H1 (cell line): ENCODE measurements around the gene C3orf80. TPM values are rescaled to one million over a fixed set of nuclear protein-coding genes. Genes with fewer than 3 reads are reported as not detected.

Source experiments
- CTCF ChIA-PET: fragments of 300-600 bp; sonication (Branson Sonifier 250); formaldehyde crosslinking; loops from one replicate; lab custom pipeline; 2021; ENCODE audit not compliant: partially characterized antibody; lab: Charles Lee
- POLR2A ChIA-PET: fragments of 300-600 bp; sonication (Branson Sonifier 250); formaldehyde crosslinking; loops from one replicate; lab custom pipeline; 2021; ENCODE audit warnings: inconsistent platforms; ENCODE audit not compliant: partially characterized antibody; lab: Charles Lee
- DNase-seq, 2 experiments: peaks; one replicate each; pipeline versions ENCODE4 v3.0.0 to v3.0.0-alpha.2; 2010 to 2022; ENCODE audit warnings: low spot score in 2 of 2, low read depth in 1 of 2, mixed read lengths in 1 of 2
- FAIRE-seq: peaks from 2 replicates; lab custom pipeline; 2011; peaks lifted over from hg19 to GRCh38; lab: Jason Lieb, UNC
- H2AFZ ChIP-seq: 2 replicates; pipeline ENCODE4 v1.8.1; 2012; ENCODE audit warnings: low read length, inconsistent platforms
- H2AK5ac ChIP-seq: 2 replicates; pipeline ENCODE4 v1.6.1; 2013; ENCODE audit warnings: low read depth, low read length
- H2BK120ac ChIP-seq: replicated peaks from 2 replicates; pipeline ENCODE3; 2013; ENCODE audit warnings: low read depth, low read length, inconsistent platforms
- H2BK12ac ChIP-seq: 2 replicates; pipeline ENCODE4 v1.6.1; 2013; ENCODE audit warnings: low read depth, low read length
- H2BK15ac ChIP-seq: 2 replicates; pipeline ENCODE4 v1.6.1; 2013; ENCODE audit warnings: low read length
- H2BK20ac ChIP-seq: 2 replicates; pipeline ENCODE4 v1.6.1; 2013; ENCODE audit warnings: low read length
- H2BK5ac ChIP-seq: 2 replicates; pipeline ENCODE4 v1.6.1; 2013; ENCODE audit warnings: low read depth, low read length
- H3K14ac ChIP-seq: 2 replicates; pipeline ENCODE4 v1.6.1; 2013; ENCODE audit warnings: inconsistent platforms; ENCODE audit not compliant: insufficient read length
- H3K18ac ChIP-seq: 2 replicates; pipeline ENCODE4 v1.6.1; 2013; ENCODE audit warnings: low read length; ENCODE audit errors: extremely low read depth
- H3K23ac ChIP-seq: 2 replicates; pipeline ENCODE4 v1.6.1; 2013; ENCODE audit warnings: inconsistent platforms; ENCODE audit not compliant: insufficient read length
- H3K23me2 ChIP-seq: 2 replicates; pipeline ENCODE4 v1.6.1; 2013; ENCODE audit warnings: low read depth, low read length
- H3K27ac ChIP-seq: 2 replicates; pipeline ENCODE4 v1.6.1; 2011; ENCODE audit warnings: low read depth, low read length, inconsistent platforms
- H3K27me3 ChIP-seq, 4 experiments: replicated peaks in 1 of 4; 1 replicate in 1 of 4; 2 replicates in 3 of 4; pipeline versions ENCODE4 v1.6.1 to v1.8.1; 2011 to 2013; ENCODE audit warnings: low read length in 3 of 4, mild to moderate bottlenecking in 3 of 4, inconsistent platforms in 2 of 4, mixed read lengths in 2 of 4, moderate library complexity in 1 of 4; ENCODE audit not compliant: control insufficient read depth in 3 of 4, insufficient read depth in 3 of 4; ENCODE audit errors: extremely low read depth in 1 of 4
- H3K36me3 ChIP-seq, 4 experiments: 2 replicates each; pipeline versions ENCODE4 v1.6.1 to v1.8.1; 2011 to 2013; ENCODE audit warnings: mild to moderate bottlenecking in 4 of 4, low read length in 3 of 4, moderate library complexity in 2 of 4, control low read depth in 1 of 4, inconsistent platforms in 1 of 4; ENCODE audit not compliant: insufficient read depth in 4 of 4, control insufficient read depth in 2 of 4
- H3K4ac ChIP-seq: replicated peaks from 2 replicates; pipeline ENCODE3; 2013; ENCODE audit warnings: low read length, low read depth, mixed read lengths, inconsistent platforms; ENCODE audit not compliant: insufficient read length
- H3K4me1 ChIP-seq, 4 experiments: replicated peaks in 1 of 4; 1 replicate in 1 of 4; 2 replicates in 3 of 4; pipeline versions ENCODE4 v1.6.1 to v1.8.1; 2011 to 2013; ENCODE audit warnings: low read length in 3 of 4, inconsistent platforms in 2 of 4, mixed read lengths in 1 of 4; ENCODE audit not compliant: insufficient read depth in 4 of 4, control insufficient read depth in 3 of 4
- H3K4me2 ChIP-seq, 2 experiments: 2 replicates each; pipeline versions ENCODE4 v1.6.1 to v1.8.1; 2011 to 2013; ENCODE audit warnings: low read depth in 2 of 2, low read length in 2 of 2, control low read depth in 1 of 2, inconsistent platforms in 1 of 2, mild to moderate bottlenecking in 1 of 2; ENCODE audit not compliant: insufficient read depth in 1 of 2
- H3K4me3 ChIP-seq, 4 experiments: fragments of 200-600, 300-600 bp in 1 of 4; sonication (generic), shearing (Covaris generic), sonication (Bioruptor Twin) in 1 of 4; 2 replicates each; pipeline versions ENCODE4 v1.5.1 to v1.8.1; 2011 to 2016; ENCODE audit warnings: low read length in 4 of 4, low read depth in 3 of 4, control low read depth in 2 of 4, inconsistent platforms in 2 of 4, mild to moderate bottlenecking in 2 of 4, mixed read lengths in 1 of 4, moderate library complexity in 1 of 4; ENCODE audit not compliant: insufficient read depth in 2 of 4; ENCODE audit errors: extremely low read depth in 1 of 4
- H3K56ac ChIP-seq: replicated peaks from 2 replicates; pipeline ENCODE3; 2013; ENCODE audit warnings: low read depth, mild to moderate bottlenecking, mixed read lengths, low read length, inconsistent platforms; ENCODE audit not compliant: insufficient read length
- H3K79me1 ChIP-seq: 2 replicates; pipeline ENCODE4 v1.6.1; 2013; ENCODE audit warnings: low read depth, low read length, control low read depth
- H3K79me2 ChIP-seq, 2 experiments: 2 replicates each; pipeline versions ENCODE4 v1.6.1 to v1.8.1; 2012 to 2013; ENCODE audit warnings: low read length in 2 of 2, mild to moderate bottlenecking in 2 of 2, inconsistent platforms in 1 of 2; ENCODE audit not compliant: insufficient read depth in 2 of 2, control insufficient read depth in 1 of 2
- H3K9ac ChIP-seq, 4 experiments: replicated peaks in 1 of 4; 1 replicate in 1 of 4; 2 replicates in 3 of 4; pipeline versions ENCODE4 v1.6.1 to v1.8.1; 2011 to 2013; ENCODE audit warnings: low read depth in 3 of 4, low read length in 3 of 4, control low read depth in 2 of 4, mild to moderate bottlenecking in 2 of 4, moderate library complexity in 2 of 4, inconsistent platforms in 1 of 4; ENCODE audit errors: extremely low read depth in 1 of 4
- H3K9me3 ChIP-seq, 2 experiments: 2 replicates each; pipeline versions ENCODE4 v1.6.1 to v1.8.1; 2012 to 2013; ENCODE audit warnings: mild to moderate bottlenecking in 2 of 2, moderate library complexity in 2 of 2, control low read depth in 1 of 2, inconsistent platforms in 1 of 2, low read depth in 1 of 2, low read length in 1 of 2, mixed read lengths in 1 of 2; ENCODE audit not compliant: insufficient read depth in 2 of 2
- H4K20me1 ChIP-seq, 2 experiments: replicated peaks in 1 of 2; 2 replicates each; pipeline versions ENCODE3 to v1.8.1; 2011 to 2013; ENCODE audit warnings: inconsistent platforms in 2 of 2, low read length in 2 of 2, mild to moderate bottlenecking in 1 of 2; ENCODE audit not compliant: insufficient read depth in 2 of 2, control insufficient read depth in 1 of 2
- H4K5ac ChIP-seq: 2 replicates; pipeline ENCODE4 v1.6.1; 2013; ENCODE audit warnings: low read length, low read depth, mixed read lengths, inconsistent platforms; ENCODE audit not compliant: insufficient read length
- H4K8ac ChIP-seq: 2 replicates; pipeline ENCODE4 v1.8.0; 2013; ENCODE audit warnings: mild to moderate bottlenecking, moderate library complexity, low read length, inconsistent platforms; ENCODE audit not compliant: insufficient read depth; ENCODE audit errors: extremely low read depth
- H4K91ac ChIP-seq: replicated peaks from 2 replicates; pipeline ENCODE3; 2013; ENCODE audit warnings: low read length, mixed read lengths, inconsistent platforms; ENCODE audit not compliant: insufficient read length
- BCL11A ChIP-seq, 2 experiments: IDR thresholded peaks; one replicate each; pipeline ENCODE4 v1.6.1; 2011; ENCODE audit warnings: low read depth in 2 of 2, low read length in 2 of 2, mild to moderate bottlenecking in 2 of 2
- CEBPB ChIP-seq: IDR thresholded peaks from 2 replicates; pipeline ENCODE4 v1.6.1; 2012; ENCODE audit warnings: low read depth, low read length
- HDAC2 ChIP-seq, 2 experiments: fragments of 300-600 bp in 1 of 2; sonication (generic) in 1 of 2; IDR thresholded peaks; 2 replicates each; pipeline ENCODE4 v1.6.1; 2011 to 2012; ENCODE audit warnings: low read depth in 2 of 2, low read length in 2 of 2, mild to moderate bottlenecking in 2 of 2, moderate library complexity in 2 of 2, borderline replicate concordance in 1 of 2, inconsistent platforms in 1 of 2
- KDM4A ChIP-seq: IDR thresholded peaks from one replicate; pipeline ENCODE4 v1.7.1; 2012; ENCODE audit warnings: low read depth, mild to moderate bottlenecking, moderate library complexity, low read length, inconsistent platforms; ENCODE audit not compliant: severe bottlenecking
- PHF8 ChIP-seq: fragments of 200-600 bp; sonication (generic); conservative IDR thresholded peaks from 2 replicates; pipeline ENCODE4 v1.7.1; 2012; ENCODE audit warnings: low read depth, mild to moderate bottlenecking, inconsistent platforms, low read length, moderate library complexity
- WGBS, 2 experiments: shearing (Covaris generic) in 1 of 2; methylation state at CpG; one replicate each; pipeline versions ENCODE4 v1.1.6 to v1.1.7; 2013 to 2015; ENCODE audit warnings: low lambda C conversion rate in 2 of 2, mixed read lengths in 2 of 2, inconsistent platforms in 1 of 2, low coverage in 1 of 2, missing lambda C conversion rate in 1 of 2; ENCODE audit not compliant: insufficient replicate concordance in 2 of 2, insufficient coverage in 1 of 2, insufficient read length in 1 of 2; ENCODE audit errors: extremely low coverage in 1 of 2, missing lambda C conversion rate in 1 of 2; 5-methylcytosine and 5-hydroxymethylcytosine counted together
- polyA plus RNA-seq, 7 experiments: library from polyadenylated mRNA; depleted of rRNA in 3 of 7; stranded (reverse) in 5 of 7; unstranded in 2 of 7; fragments of >200 nt in 5 of 7; fragments of 200-250 nt in 2 of 7; gene quantifications; 1 replicate in 5 of 7; 2 replicates in 1 of 7; 4 replicates in 1 of 7; pipeline versions ENCODE4 v1.2.1 to v1.2.3, GENCODE V29; 2011 to 2013; ENCODE audit warnings: missing spikeins in 2 of 7, mixed read lengths in 2 of 7
- total RNA-seq: library from RNA; stranded (reverse); fragmentation: NEBNext Ultra II Directional; extraction: Animal tissue kit (Norgen Biotek cat#: 25700); gene quantifications from 2 replicates; pipeline ENCODE4 v1.2.1, GENCODE V29; 2021

The C3orf80 gene
- total and polyA plus RNA-seq, 2 of the 8 experiments (the other 6 are each of a cell fraction or from before 2014, with no cell fraction given), result 0.57 to 1.1 TPM

GRCh38 chr3:160180581-160181216 lies 44.5 kb upstream of the C3orf80 start:
- no peak overlapping the region for H2BK15ac ChIP-seq
- WGBS, 2 experiments, result 89% methylated on average over 11 of the region's 11 CpGs; no CpG with 5 or more reads in 1 of the 2 experiments
- H2AK5ac ChIP-seq, result no peak overlapping the region
- no peaks in the 10 kb centered on the region for H3K4me1 ChIP-seq
- no peaks in the 10 kb centered on the region for H3K23me2 ChIP-seq
- no peaks in the 10 kb centered on the region for H3K79me1 ChIP-seq
- H4K8ac ChIP-seq, result no peak overlapping the region
- peaks cover 0 to 4% of the 10 kb centered on the region in 2 experiments; a peak in 2 of 4 replicates for H3K9me3 ChIP-seq
- no peak overlapping the region for H3K14ac ChIP-seq
- H3K36me3 ChIP-seq, result no peaks in the 10 kb centered on the region
- H4K91ac ChIP-seq, result no peak overlapping the region
- H3K18ac ChIP-seq, result no peak overlapping the region
- no peak overlapping the region for H2BK5ac ChIP-seq
- H3K79me2 ChIP-seq, result no peaks in the 10 kb centered on the region
- no peak overlapping the region for H3K56ac ChIP-seq
- no peak overlapping the region for H3K9ac ChIP-seq
- no peak overlapping the region for H3K27ac ChIP-seq
- DNase-seq (peak in 1 of 2 experiments; percentile 11), FAIRE-seq (no peak)
- no peak overlapping the region for H3K4me3 ChIP-seq
- H3K27me3 ChIP-seq, result no peaks in the 10 kb centered on the region
- no peak for TF ChIP-seq PHF8
- 0 out of 2 replicates have a peak, but pooled peaks have one; percentile 19 for TF ChIP-seq CEBPB
- no peak for TF ChIP-seq KDM4A
- no peak for TF ChIP-seq BCL11A (IDR thresholded peaks at IDR 0.05; ENCODE audit: low read depth in 2 of 2, low read length in 2 of 2)
- no peak for TF ChIP-seq HDAC2 (IDR thresholded peaks at IDR 0.05; ENCODE audit: borderline replicate concordance in 1 of 2, low read depth in 2 of 2, low read length in 2 of 2)
- H2BK20ac ChIP-seq, result no peak overlapping the region
- ChIA-PET POLR2A (no interaction called here), CTCF (no interaction called here)
- H2BK12ac ChIP-seq, result no peak overlapping the region
- no peak overlapping the region for H3K23ac ChIP-seq
- no peak overlapping the region for H4K5ac ChIP-seq
- no peak overlapping the region for H2BK120ac ChIP-seq
- H3K4me2 ChIP-seq, result no peak overlapping the region
- peak overlapping the region; percentile 23; the same call in 1 of the 2 replicates for H2AFZ ChIP-seq
- H4K20me1 ChIP-seq, result no peaks in the 10 kb centered on the region
- H3K4ac ChIP-seq, result no peak overlapping the region
